Stimulated activated effector memory CD8-positive, alpha-beta T cell treated with anti-CD3 and anti-CD28 coated beads, Interleukin-12 subunit alpha, Interleukin-12 subunit beta, amount 100 ng/mL, for 72 hours (primary cell): ENCODE results near the gene INTU.
A peak's percentile ranks its signal among the peaks of the same experiment; 100 is the strongest.

Experiments
- ATAC-seq: fragments of 150-1000 bp; cut with Tn5 transposase; 2 replicates; pipeline ENCODE4 v1.10.0; 2021
- DNase-seq, 2 donors: peaks; one replicate each; pipeline ENCODE4 v3.0.0; 2021 to 2022; ENCODE audit warnings: low spot score in 2 of 2
- H3K27ac Mint-ChIP-seq: one replicate; pipeline ENCODE4 v1.8.0; 2022; ENCODE audit warnings: mild to moderate bottlenecking, mixed read lengths
- H3K36me3 Mint-ChIP-seq: one replicate; pipeline ENCODE4 v1.8.0; 2022; ENCODE audit warnings: mild to moderate bottlenecking, mixed read lengths
- H3K4me1 Mint-ChIP-seq: one replicate; pipeline ENCODE4 v1.8.0; 2022; ENCODE audit warnings: mixed read lengths
- H3K4me3 Mint-ChIP-seq: one replicate; pipeline ENCODE4 v1.8.0; 2022; ENCODE audit warnings: mild to moderate bottlenecking, mixed read lengths
- H3K9me3 Mint-ChIP-seq: one replicate; pipeline ENCODE4 v1.8.0; 2022; ENCODE audit warnings: mixed read lengths

INTU gene

GRCh38 chr4:127685292-127685691 lies 52.5 kb downstream of the INTU start:
- H3K9me3 Mint-ChIP-seq, result no peaks in the 10 kb centered on the region
- ATAC-seq, result no peak
- no peak for DNase-seq
- H3K4me1 Mint-ChIP-seq, result no peaks in the 10 kb centered on the region
- H3K27ac Mint-ChIP-seq, result no peak overlapping the region
- no peak overlapping the region for H3K4me3 Mint-ChIP-seq
- no peaks in the 10 kb centered on the region for H3K36me3 Mint-ChIP-seq

GRCh38 chr4:127686658-127687057 lies 53.9 kb downstream of the INTU start:
- Mint-ChIP-seq H3K4me3 (no peak overlapping the region), H3K27ac (no peak overlapping the region), H3K36me3 (no peaks in the 10 kb centered on the region), H3K4me1 (no peaks in the 10 kb centered on the region), H3K9me3 (no peaks in the 10 kb centered on the region)
- DNase-seq, result no peak
- no peak for ATAC-seq

GRCh38 chr4:127687580-127687979 lies 54.8 kb downstream of the INTU start:
- H3K36me3 Mint-ChIP-seq, result no peaks in the 10 kb centered on the region
- ATAC-seq (no peak), DNase-seq (no peak)
- H3K27ac Mint-ChIP-seq, result no peak overlapping the region
- no peak overlapping the region for H3K4me3 Mint-ChIP-seq
- H3K9me3 Mint-ChIP-seq, result no peaks in the 10 kb centered on the region
- no peaks in the 10 kb centered on the region for H3K4me1 Mint-ChIP-seq

GRCh38 chr4:127698789-127699200 lies 66.0 kb downstream of the INTU start:
- Mint-ChIP-seq H3K27ac (no peak overlapping the region), H3K36me3 (no peaks in the 10 kb centered on the region), H3K9me3 (peaks cover 7% of the 10 kb centered on the region), H3K4me1 (no peaks in the 10 kb centered on the region), H3K4me3 (no peak overlapping the region)
- DNase-seq (no peak), ATAC-seq (peak; percentile 67)

GRCh38 chr4:127708985-127709384 lies 76.2 kb downstream of the INTU start:
- no peak for DNase-seq
- H3K27ac Mint-ChIP-seq, result no peak overlapping the region
- no peak for ATAC-seq

GRCh38 chr4:127709456-127709855 lies 76.7 kb downstream of the INTU start:
- H3K36me3 Mint-ChIP-seq, result no peaks in the 10 kb centered on the region
- DNase-seq (no peak), ATAC-seq (no peak)
- no peak overlapping the region for H3K4me3 Mint-ChIP-seq
- H3K9me3 Mint-ChIP-seq, result no peaks in the 10 kb centered on the region
- H3K4me1 Mint-ChIP-seq, result no peaks in the 10 kb centered on the region
- H3K27ac Mint-ChIP-seq, result no peak overlapping the region

More at GRCh38 chr4:127708985-127709384, 76.2 kb downstream of the INTU start:
- no peaks in the 10 kb centered on the region for H3K9me3 Mint-ChIP-seq
- H3K4me1 Mint-ChIP-seq, result no peaks in the 10 kb centered on the region
- H3K4me3 Mint-ChIP-seq, result no peak overlapping the region
- H3K36me3 Mint-ChIP-seq, result no peaks in the 10 kb centered on the region

GRCh38 chr4:127730142-127730913 lies 97.6 kb downstream of the INTU start, which contains the start of gene SLC25A31:
Gene SLC25A31 (plus strand): TSS chr4:127730400. CDS start chr4:127730546, 146 bp downstream.
- ATAC-seq, result no peak
- Mint-ChIP-seq H3K27ac (no peak within 1 kb of the TSS), H3K4me3 (no peak within 1 kb of the TSS), H3K9me3 (no peaks in the 10 kb centered on the region), H3K36me3 (no peaks in the 10 kb centered on the region), H3K4me1 (no peaks in the 10 kb centered on the region)
- no peak for DNase-seq

- ATAC-seq (no peak), DNase-seq (no peak)
- Mint-ChIP-seq H3K4me3 (no peak overlapping the region), H3K27ac (no peak overlapping the region), H3K9me3 (no peaks in the 10 kb centered on the region), H3K4me1 (no peaks in the 10 kb centered on the region), H3K36me3 (no peaks in the 10 kb centered on the region)
Measured at GRCh38 chr4:127731406-127731805, 98.6 kb downstream of the INTU start.

- DNase-seq, result no peak
Measured at GRCh38 chr4:127732623-127733328, 100.0 kb downstream of the INTU start.

GRCh38 chr4:127734976-127735375 lies 102.2 kb downstream of the INTU start:
- Mint-ChIP-seq H3K4me3 (no peak overlapping the region), H3K27ac (no peak overlapping the region), H3K9me3 (no peaks in the 10 kb centered on the region), H3K4me1 (no peaks in the 10 kb centered on the region), H3K36me3 (no peaks in the 10 kb centered on the region)
- ATAC-seq, result no peak
- DNase-seq, result no peak

More at GRCh38 chr4:127732623-127733328, 100.0 kb downstream of the INTU start:
- Mint-ChIP-seq H3K4me3 (no peak overlapping the region), H3K9me3 (no peaks in the 10 kb centered on the region), H3K27ac (no peak overlapping the region), H3K4me1 (no peaks in the 10 kb centered on the region), H3K36me3 (no peaks in the 10 kb centered on the region)
- no peak for ATAC-seq

- DNase-seq, result no peak
- Mint-ChIP-seq H3K9me3 (peaks cover 1% of the 10 kb centered on the region), H3K36me3 (no peaks in the 10 kb centered on the region), H3K27ac (no peak overlapping the region), H3K4me1 (no peaks in the 10 kb centered on the region), H3K4me3 (no peak overlapping the region)
- no peak for ATAC-seq
Measured at GRCh38 chr4:127737295-127737694, 104.5 kb downstream of the INTU start.

- H3K27ac Mint-ChIP-seq, result no peak overlapping the region
- no peak for DNase-seq
- ATAC-seq, result no peak
- H3K36me3 Mint-ChIP-seq, result no peaks in the 10 kb centered on the region
- H3K4me1 Mint-ChIP-seq, result no peaks in the 10 kb centered on the region
- H3K9me3 Mint-ChIP-seq, result peaks cover 7% of the 10 kb centered on the region
- H3K4me3 Mint-ChIP-seq, result no peak overlapping the region
Measured at GRCh38 chr4:127741247-127741646, 108.5 kb downstream of the INTU start.

GRCh38 chr4:127747883-127748282 lies 115.1 kb downstream of the INTU start:
- Mint-ChIP-seq H3K27ac (no peak overlapping the region), H3K4me1 (no peaks in the 10 kb centered on the region), H3K9me3 (peaks cover 6% of the 10 kb centered on the region), H3K4me3 (no peak overlapping the region), H3K36me3 (no peaks in the 10 kb centered on the region)
- no peak for ATAC-seq
- no peak for DNase-seq

GRCh38 chr4:127748957-127749356 lies 116.2 kb downstream of the INTU start:
- DNase-seq (no peak), ATAC-seq (no peak)
- no peaks in the 10 kb centered on the region for H3K36me3 Mint-ChIP-seq
- H3K4me3 Mint-ChIP-seq, result no peak overlapping the region
- H3K27ac Mint-ChIP-seq, result no peak overlapping the region
- H3K4me1 Mint-ChIP-seq, result no peaks in the 10 kb centered on the region
- H3K9me3 Mint-ChIP-seq, result peaks cover 6% of the 10 kb centered on the region

GRCh38 chr4:127756906-127757305 lies 124.1 kb downstream of the INTU start:
- no peak overlapping the region for H3K27ac Mint-ChIP-seq
- ATAC-seq (no peak), DNase-seq (no peak)
- H3K36me3 Mint-ChIP-seq, result no peaks in the 10 kb centered on the region
- H3K4me3 Mint-ChIP-seq, result no peak overlapping the region
- peaks cover 4% of the 10 kb centered on the region for H3K9me3 Mint-ChIP-seq
- H3K4me1 Mint-ChIP-seq, result no peaks in the 10 kb centered on the region

- DNase-seq (no peak), ATAC-seq (no peak)
- H3K36me3 Mint-ChIP-seq, result no peaks in the 10 kb centered on the region
- H3K9me3 Mint-ChIP-seq, result peaks cover 4% of the 10 kb centered on the region
- H3K4me1 Mint-ChIP-seq, result no peaks in the 10 kb centered on the region
- H3K4me3 Mint-ChIP-seq, result no peak overlapping the region
- H3K27ac Mint-ChIP-seq, result no peak overlapping the region
Measured at GRCh38 chr4:127759228-127759820, 126.6 kb downstream of the INTU start.
